Measurements from ENCODE around the gene KLF5.

KLF5 gene

DNA sequence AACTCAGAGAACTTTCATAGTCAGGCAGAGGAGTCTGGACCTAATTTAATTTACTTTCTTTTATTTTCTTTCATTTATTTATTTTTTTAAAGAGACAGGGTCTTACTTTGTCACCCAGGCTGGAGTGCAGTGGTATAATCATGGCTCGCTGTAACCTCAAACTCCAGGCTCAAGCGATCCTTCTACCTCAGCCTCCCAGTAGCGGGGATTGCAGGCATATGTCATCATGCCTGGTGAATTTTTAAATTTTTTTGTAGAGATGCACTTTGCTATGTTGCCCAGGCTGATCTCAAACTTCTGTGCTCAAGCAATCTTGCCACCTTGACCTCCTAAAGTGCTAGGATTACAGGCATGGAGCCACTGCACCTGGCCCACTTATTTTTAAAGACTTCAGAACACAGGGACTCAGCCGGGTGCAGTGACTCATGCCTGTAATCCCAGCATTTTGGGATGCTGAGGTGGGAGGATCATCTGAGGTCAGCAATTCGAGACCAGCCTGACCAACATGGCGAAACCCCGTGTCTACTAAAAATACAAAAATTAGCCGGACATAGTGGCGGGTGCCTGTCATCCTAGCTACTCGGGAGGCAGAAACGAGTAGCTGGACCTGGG is 50.6 kb downstream of the KLF5 start:
- H3K4me1 ChIP-seq (ENCODE audit: control insufficient read depth, low read depth, low read length), result no peaks in the 10 kb centered on the region
- no peak overlapping the region for H4K8ac ChIP-seq (ENCODE audit: low read depth, low read length)
- H3K27ac ChIP-seq (ENCODE audit: low read depth, low read length), result no peak overlapping the region
- no peaks in the 10 kb centered on the region for H3K79me2 ChIP-seq (ENCODE audit: control insufficient read depth, insufficient read depth, low read length)
- no peak overlapping the region for H3K9ac ChIP-seq (ENCODE audit: low read length)
- no peak overlapping the region for H3K56ac ChIP-seq (ENCODE audit: low read length)
- WGBS (ENCODE audit: extremely low coverage, insufficient coverage, low lambda C conversion rate), result no CpG with 5 or more reads among the region's 11 CpGs
- H2BK5ac ChIP-seq (ENCODE audit: low read length), result no peak overlapping the region
- H4K5ac ChIP-seq (ENCODE audit: low read length), result no peak overlapping the region
- H2BK15ac ChIP-seq (replicated peaks; ENCODE audit: low read depth), result no peak overlapping the region
- no peak overlapping the region for H3K4me2 ChIP-seq (ENCODE audit: low read length)
- no peak overlapping the region for H3K18ac ChIP-seq (ENCODE audit: low read length)
- H3K4ac ChIP-seq (ENCODE audit: low read depth, low read length), result no peak overlapping the region
- no peak overlapping the region for H3K23ac ChIP-seq (ENCODE audit: low read length)
- no peaks in the 10 kb centered on the region for H3K79me1 ChIP-seq (ENCODE audit: low read length)
- H2AK5ac ChIP-seq (ENCODE audit: low read length), result no peak overlapping the region
- peak; percentile 32 for DNase-seq
- no peaks in the 10 kb centered on the region for H3K36me3 ChIP-seq (ENCODE audit: control insufficient read depth, insufficient read depth, low read length)
- H3K4me3 ChIP-seq (ENCODE audit: low read length), result no peak overlapping the region
- H2BK120ac ChIP-seq (ENCODE audit: low read depth, low read length), result no peak overlapping the region
- H3K27me3 ChIP-seq (ENCODE audit: insufficient read depth, low read length, poor library complexity), result no peaks in the 10 kb centered on the region

DNA sequence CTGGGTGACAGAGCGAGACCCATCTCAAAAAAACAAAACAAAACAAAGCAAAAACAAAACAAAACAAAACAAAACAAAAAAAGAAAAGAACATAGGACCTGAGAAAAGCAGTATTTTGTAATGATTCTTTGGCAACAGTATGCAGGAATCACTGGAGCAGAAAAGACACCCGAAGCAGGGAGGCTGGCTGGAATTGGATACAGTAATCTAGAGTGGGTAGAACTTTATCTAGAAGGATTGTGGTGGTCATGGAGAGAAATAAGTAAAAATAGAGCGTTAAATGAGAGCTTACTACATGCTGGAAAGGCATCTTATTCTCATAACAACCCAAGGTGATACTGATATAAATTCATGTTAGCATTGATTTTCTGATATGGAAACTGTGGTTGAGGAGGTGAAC is 51.2 kb downstream of the KLF5 start:
- Histone ChIP-seq H3K79me2 (ENCODE audit: control insufficient read depth, insufficient read depth, low read length) (no peaks in the 10 kb centered on the region), H3K27ac (ENCODE audit: low read depth, low read length) (no peak overlapping the region), H2AK5ac (ENCODE audit: low read length) (no peak overlapping the region), H3K4ac (ENCODE audit: low read depth, low read length) (no peak overlapping the region), H3K9ac (ENCODE audit: low read length) (no peak overlapping the region), H3K4me2 (ENCODE audit: low read length) (no peak overlapping the region), H4K8ac (ENCODE audit: low read depth, low read length) (no peak overlapping the region), H3K4me3 (ENCODE audit: low read length) (no peak overlapping the region), H2BK15ac (replicated peaks; ENCODE audit: low read depth) (no peak overlapping the region), H3K56ac (ENCODE audit: low read length) (no peak overlapping the region), H3K18ac (ENCODE audit: low read length) (no peak overlapping the region), H2BK5ac (ENCODE audit: low read length) (no peak overlapping the region), H3K79me1 (ENCODE audit: low read length) (no peaks in the 10 kb centered on the region), H3K23ac (ENCODE audit: low read length) (no peak overlapping the region), H3K36me3 (ENCODE audit: control insufficient read depth, insufficient read depth, low read length) (no peaks in the 10 kb centered on the region), H3K4me1 (ENCODE audit: control insufficient read depth, low read depth, low read length) (no peaks in the 10 kb centered on the region), H2BK120ac (ENCODE audit: low read depth, low read length) (no peak overlapping the region), H4K5ac (ENCODE audit: low read length) (no peak overlapping the region), H3K27me3 (ENCODE audit: insufficient read depth, low read length, poor library complexity) (no peaks in the 10 kb centered on the region)
- WGBS (ENCODE audit: extremely low coverage, insufficient coverage, low lambda C conversion rate), result no CpG with 5 or more reads among the region's 3 CpGs
- DNase-seq, result no peak

- Histone ChIP-seq H3K4me3 (ENCODE audit: low read length) (no peak overlapping the region), H2BK15ac (replicated peaks; ENCODE audit: low read depth) (no peak overlapping the region), H3K36me3 (ENCODE audit: control insufficient read depth, insufficient read depth, low read length) (no peaks in the 10 kb centered on the region), H2AK5ac (ENCODE audit: low read length) (no peak overlapping the region), H3K4me2 (ENCODE audit: low read length) (no peak overlapping the region), H3K23ac (ENCODE audit: low read length) (no peak overlapping the region), H3K27me3 (ENCODE audit: insufficient read depth, low read length, poor library complexity) (no peaks in the 10 kb centered on the region), H2BK120ac (ENCODE audit: low read depth, low read length) (no peak overlapping the region), H3K4ac (ENCODE audit: low read depth, low read length) (no peak overlapping the region), H3K79me1 (ENCODE audit: low read length) (no peaks in the 10 kb centered on the region), H3K27ac (ENCODE audit: low read depth, low read length) (no peak overlapping the region), H4K5ac (ENCODE audit: low read length) (no peak overlapping the region), H3K18ac (ENCODE audit: low read length) (no peak overlapping the region), H3K56ac (ENCODE audit: low read length) (no peak overlapping the region), H3K4me1 (ENCODE audit: control insufficient read depth, low read depth, low read length) (no peaks in the 10 kb centered on the region), H4K8ac (ENCODE audit: low read depth, low read length) (no peak overlapping the region), H2BK5ac (ENCODE audit: low read length) (no peak overlapping the region), H3K79me2 (ENCODE audit: control insufficient read depth, insufficient read depth, low read length) (no peaks in the 10 kb centered on the region), H3K9ac (ENCODE audit: low read length) (no peak overlapping the region)
- 100% methylated on average over 2 of the region's 5 CpGs for WGBS (ENCODE audit: extremely low coverage, insufficient coverage, low lambda C conversion rate)
- DNase-seq, result no peak
Measured at GRCh38 chr13:73110814-73111213, 52.0 kb downstream of the KLF5 start.

GRCh38 chr13:73111331-73111730 is 52.5 kb downstream of the KLF5 start:
- no peak overlapping the region for H3K27ac ChIP-seq (ENCODE audit: low read depth, low read length)
- H2BK15ac ChIP-seq (replicated peaks; ENCODE audit: low read depth), result no peak overlapping the region
- H3K9ac ChIP-seq (ENCODE audit: low read length), result no peak overlapping the region
- no peaks in the 10 kb centered on the region for H3K27me3 ChIP-seq (ENCODE audit: insufficient read depth, low read length, poor library complexity)
- H3K79me1 ChIP-seq (ENCODE audit: low read length), result no peaks in the 10 kb centered on the region
- H3K4me2 ChIP-seq (ENCODE audit: low read length), result no peak overlapping the region
- no peaks in the 10 kb centered on the region for H3K79me2 ChIP-seq (ENCODE audit: control insufficient read depth, insufficient read depth, low read length)
- no peak overlapping the region for H3K4ac ChIP-seq (ENCODE audit: low read depth, low read length)
- no CpG with 5 or more reads among the region's 3 CpGs for WGBS (ENCODE audit: extremely low coverage, insufficient coverage, low lambda C conversion rate)
- H2BK5ac ChIP-seq (ENCODE audit: low read length), result no peak overlapping the region
- no peak for DNase-seq
- no peaks in the 10 kb centered on the region for H3K36me3 ChIP-seq (ENCODE audit: control insufficient read depth, insufficient read depth, low read length)
- no peak overlapping the region for H4K5ac ChIP-seq (ENCODE audit: low read length)
- no peak overlapping the region for H3K56ac ChIP-seq (ENCODE audit: low read length)
- no peaks in the 10 kb centered on the region for H3K4me1 ChIP-seq (ENCODE audit: control insufficient read depth, low read depth, low read length)
- no peak overlapping the region for H3K4me3 ChIP-seq (ENCODE audit: low read length)
- no peak overlapping the region for H4K8ac ChIP-seq (ENCODE audit: low read depth, low read length)
- H2BK120ac ChIP-seq (ENCODE audit: low read depth, low read length), result no peak overlapping the region
- H3K23ac ChIP-seq (ENCODE audit: low read length), result no peak overlapping the region
- no peak overlapping the region for H3K18ac ChIP-seq (ENCODE audit: low read length)
- no peak overlapping the region for H2AK5ac ChIP-seq (ENCODE audit: low read length)

DNA sequence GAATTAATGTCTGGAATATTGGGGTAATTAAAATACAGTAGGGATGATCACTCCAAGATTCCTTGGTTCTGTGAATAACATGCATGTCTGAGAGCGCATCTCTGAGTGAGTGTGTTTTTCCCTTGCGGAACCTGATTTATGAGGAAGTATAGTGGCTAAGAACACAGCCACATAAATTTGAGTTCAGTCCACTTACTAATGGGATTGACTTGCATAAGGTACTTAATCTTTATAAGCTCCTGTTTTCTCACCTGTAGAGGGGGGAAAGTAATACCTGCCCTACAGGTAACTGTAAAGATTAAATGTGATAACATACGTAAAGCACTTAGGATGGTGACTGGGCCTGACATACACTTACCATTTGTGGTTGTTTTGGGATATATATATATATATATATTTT is 60.8 kb downstream of the KLF5 start:
- H2BK15ac ChIP-seq (replicated peaks; ENCODE audit: low read depth), result no peak overlapping the region
- H4K5ac ChIP-seq (ENCODE audit: low read length), result no peak overlapping the region
- no peak overlapping the region for H4K8ac ChIP-seq (ENCODE audit: low read depth, low read length)
- H3K9ac ChIP-seq (ENCODE audit: low read length), result no peak overlapping the region
- H3K79me2 ChIP-seq (ENCODE audit: control insufficient read depth, insufficient read depth, low read length), result no peaks in the 10 kb centered on the region
- no peak overlapping the region for H3K4ac ChIP-seq (ENCODE audit: low read depth, low read length)
- H2BK120ac ChIP-seq (ENCODE audit: low read depth, low read length), result no peak overlapping the region
- WGBS (ENCODE audit: extremely low coverage, insufficient coverage, low lambda C conversion rate), result no CpG with 5 or more reads among the region's 3 CpGs
- no peaks in the 10 kb centered on the region for H3K4me1 ChIP-seq (ENCODE audit: control insufficient read depth, low read depth, low read length)
- no peak overlapping the region for H3K23ac ChIP-seq (ENCODE audit: low read length)
- H3K18ac ChIP-seq (ENCODE audit: low read length), result no peak overlapping the region
- no peak overlapping the region for H2BK5ac ChIP-seq (ENCODE audit: low read length)
- H3K27ac ChIP-seq (ENCODE audit: low read depth, low read length), result no peak overlapping the region
- H3K79me1 ChIP-seq (ENCODE audit: low read length), result no peaks in the 10 kb centered on the region
- no peaks in the 10 kb centered on the region for H3K27me3 ChIP-seq (ENCODE audit: insufficient read depth, low read length, poor library complexity)
- no peak overlapping the region for H3K4me2 ChIP-seq (ENCODE audit: low read length)
- H3K4me3 ChIP-seq (ENCODE audit: low read length), result no peak overlapping the region
- no peak overlapping the region for H2AK5ac ChIP-seq (ENCODE audit: low read length)
- no peak for DNase-seq
- H3K56ac ChIP-seq (ENCODE audit: low read length), result no peak overlapping the region
- H3K36me3 ChIP-seq (ENCODE audit: control insufficient read depth, insufficient read depth, low read length), result no peaks in the 10 kb centered on the region
